ES-I3 (cell line): ENCODE data around the gene CTNNA2.

Source experiments
- H3K36me3 ChIP-seq: 2 replicates; pipeline ENCODE4 v1.6.1; 2013; ENCODE audit warnings: mild to moderate bottlenecking, low read length, control low read depth, moderate library complexity; ENCODE audit not compliant: insufficient read depth
- H3K4me1 ChIP-seq: 2 replicates; pipeline ENCODE4 v1.6.1; 2013; ENCODE audit warnings: mild to moderate bottlenecking, control low read depth, low read length; ENCODE audit not compliant: insufficient read depth
- H3K9ac ChIP-seq: 2 replicates; pipeline ENCODE4 v1.6.1; 2013; ENCODE audit warnings: low read depth, mild to moderate bottlenecking, low read length, moderate library complexity
- H3K9me3 ChIP-seq: 2 replicates; pipeline ENCODE4 v1.6.1; 2013; ENCODE audit warnings: mild to moderate bottlenecking, low read length, moderate library complexity; ENCODE audit not compliant: control insufficient read depth, insufficient read depth

CTNNA2 gene

GRCh38 chr2:80469428-80469827, 956.6 kb downstream of the CTNNA2 start:
- 0 out of 2 replicates have a peak, but pooled peaks cover 6% of the 10 kb centered on the region for H3K9me3 ChIP-seq
- no peak overlapping the region for H3K9ac ChIP-seq
- peaks cover 6% of the 10 kb centered on the region; the same call in 1 of the 2 replicates for H3K4me1 ChIP-seq
- no peaks in the 10 kb centered on the region for H3K36me3 ChIP-seq

DNA sequence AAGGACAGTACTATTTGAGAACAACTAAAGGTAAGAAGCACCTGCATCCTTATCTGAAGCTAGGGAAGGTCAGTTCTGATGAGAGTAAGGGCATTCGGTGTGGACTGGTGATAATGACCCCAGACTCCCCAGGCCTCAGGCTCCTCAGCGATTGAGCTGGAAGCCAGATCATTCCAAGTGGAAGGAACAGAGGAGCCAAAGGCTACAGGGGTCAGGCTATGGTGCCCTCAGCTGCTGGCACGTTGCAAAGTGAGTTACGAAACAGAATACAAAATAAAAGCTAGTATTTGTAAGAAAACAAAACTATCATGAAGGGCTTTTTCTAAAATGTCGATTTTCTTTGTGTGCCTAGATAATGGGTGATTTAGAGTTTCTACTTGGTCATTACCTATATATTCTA, 960.2 kb downstream of the CTNNA2 start:
- Histone ChIP-seq H3K4me1 (no peaks in the 10 kb centered on the region; the same call in 1 of the 2 replicates), H3K9ac (no peak overlapping the region), H3K9me3 (0 out of 2 replicates have a peak, but pooled peaks cover 6% of the 10 kb centered on the region), H3K36me3 (no peaks in the 10 kb centered on the region)

DNA sequence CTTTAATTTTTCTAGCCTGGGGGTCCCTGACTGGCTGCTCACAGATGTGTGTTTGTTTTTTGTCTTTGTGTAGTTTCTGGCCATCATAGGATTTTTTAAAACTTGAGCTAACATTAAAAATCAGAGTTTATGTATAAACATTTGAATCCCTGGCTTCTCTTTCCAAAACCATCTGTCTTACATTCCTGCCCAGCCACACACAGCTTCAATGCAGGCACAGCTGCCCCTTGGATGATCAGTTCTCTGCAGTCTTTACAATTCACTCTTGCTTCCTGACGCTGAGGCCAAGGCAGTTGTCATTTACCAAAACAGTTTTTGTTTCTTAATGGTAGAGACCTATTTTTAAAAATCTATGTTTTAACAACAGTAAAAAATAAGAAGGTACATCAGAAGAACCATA, 960.9 kb downstream of the CTNNA2 start:
- Histone ChIP-seq H3K4me1 (no peaks in the 10 kb centered on the region; the same call in 1 of the 2 replicates), H3K36me3 (no peaks in the 10 kb centered on the region), H3K9ac (no peak overlapping the region), H3K9me3 (0 out of 2 replicates have a peak, but pooled peaks cover 6% of the 10 kb centered on the region)

DNA sequence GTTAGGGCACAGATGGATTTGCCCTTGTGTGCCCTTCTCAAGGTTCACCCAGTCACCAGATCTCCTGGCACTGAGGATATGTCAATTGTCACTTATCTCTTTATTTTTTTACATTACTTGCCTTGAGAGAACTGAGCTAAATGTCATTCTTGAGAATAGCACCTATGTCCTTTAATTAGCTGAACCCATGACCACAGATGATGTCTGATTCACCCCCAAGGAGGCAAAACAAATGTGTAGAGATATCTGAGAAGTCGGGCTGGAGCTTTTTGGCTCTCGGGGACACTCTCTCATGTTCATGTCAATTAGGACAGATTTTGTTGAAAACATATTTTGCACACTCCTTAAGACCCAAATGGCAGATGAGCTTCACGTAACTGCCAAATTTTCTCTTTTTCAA, 963.1 kb downstream of the CTNNA2 start:
- Histone ChIP-seq H3K9ac (no peak overlapping the region), H3K36me3 (no peaks in the 10 kb centered on the region), H3K4me1 (no peaks in the 10 kb centered on the region; the same call in 1 of the 2 replicates), H3K9me3 (0 out of 2 replicates have a peak, but pooled peaks cover 6% of the 10 kb centered on the region)

- no peaks in the 10 kb centered on the region for H3K36me3 ChIP-seq
- no peaks in the 10 kb centered on the region; the same call in 1 of the 2 replicates for H3K4me1 ChIP-seq
- no peaks in the 10 kb centered on the region for H3K9me3 ChIP-seq
- no peak overlapping the region for H3K9ac ChIP-seq
These were observed 963.8 kb downstream of the CTNNA2 start for GRCh38 chr2:80476535-80477117.

DNA sequence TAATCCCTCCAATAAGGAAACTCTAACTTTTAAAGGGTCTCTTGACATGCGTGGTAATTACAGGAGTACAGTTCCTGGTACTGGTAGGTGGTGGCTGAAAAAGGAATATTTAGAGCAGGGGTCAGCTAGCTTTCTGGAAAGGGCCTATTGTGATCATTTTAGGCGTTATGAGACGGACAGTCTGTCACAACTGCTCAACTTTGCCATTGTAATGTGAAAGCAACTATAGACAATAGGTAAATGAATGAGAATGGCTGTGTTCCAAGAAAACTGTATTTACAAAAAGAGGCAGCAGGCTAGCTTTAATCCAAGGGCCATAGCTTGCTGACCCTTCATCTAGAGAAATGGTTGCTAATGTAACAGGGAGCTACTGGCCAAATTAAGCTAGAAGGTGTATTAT, 969.4 kb downstream of the CTNNA2 start:
- no peaks in the 10 kb centered on the region for H3K9me3 ChIP-seq
- H3K4me1 ChIP-seq, result no peaks in the 10 kb centered on the region
- no peak overlapping the region for H3K9ac ChIP-seq
- H3K36me3 ChIP-seq, result no peaks in the 10 kb centered on the region

DNA sequence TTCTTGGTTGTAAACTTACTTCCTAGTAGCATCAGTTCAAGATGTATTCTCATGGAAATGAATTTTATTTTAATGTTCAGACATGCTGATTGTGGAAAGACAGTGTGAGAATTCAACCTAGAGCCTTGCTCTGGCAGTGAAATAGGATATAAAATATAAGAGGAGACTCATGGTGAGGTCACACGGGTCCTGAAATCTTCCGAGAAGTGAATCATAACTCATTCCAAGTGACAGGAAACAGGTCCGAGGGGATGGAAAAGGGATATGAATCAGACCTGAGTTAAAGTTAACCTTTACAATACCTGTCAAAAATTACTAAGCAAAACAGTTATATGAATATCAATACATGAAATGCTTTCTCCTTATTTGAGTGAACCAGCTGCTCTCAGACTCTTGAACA, 976.9 kb downstream of the CTNNA2 start:
- no peaks in the 10 kb centered on the region; the same call in 1 of the 2 replicates for H3K4me1 ChIP-seq
- no peak overlapping the region for H3K9ac ChIP-seq
- no peaks in the 10 kb centered on the region for H3K36me3 ChIP-seq
- no peaks in the 10 kb centered on the region for H3K9me3 ChIP-seq

DNA sequence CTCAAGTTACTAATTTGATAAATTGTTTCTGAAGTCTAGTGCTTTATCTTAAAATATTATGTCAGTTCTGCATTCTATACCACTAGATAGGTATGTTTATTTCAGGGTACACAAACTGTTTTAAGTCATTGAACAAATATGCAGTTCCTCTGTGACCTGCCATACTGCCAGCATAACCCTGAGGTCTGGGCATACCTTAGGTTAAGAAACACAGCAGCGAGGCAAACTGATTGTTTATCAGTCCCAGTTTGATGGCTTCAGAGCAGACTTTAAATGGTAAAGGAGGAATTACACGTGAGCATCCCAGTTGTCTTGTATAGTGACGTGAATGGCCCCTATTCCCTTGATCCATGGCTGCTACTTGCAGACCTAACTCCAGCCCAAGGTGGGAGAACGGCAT, 978.1 kb downstream of the CTNNA2 start:
- Histone ChIP-seq H3K36me3 (no peaks in the 10 kb centered on the region), H3K4me1 (no peaks in the 10 kb centered on the region; the same call in 1 of the 2 replicates), H3K9me3 (no peaks in the 10 kb centered on the region), H3K9ac (no peak overlapping the region)

DNA sequence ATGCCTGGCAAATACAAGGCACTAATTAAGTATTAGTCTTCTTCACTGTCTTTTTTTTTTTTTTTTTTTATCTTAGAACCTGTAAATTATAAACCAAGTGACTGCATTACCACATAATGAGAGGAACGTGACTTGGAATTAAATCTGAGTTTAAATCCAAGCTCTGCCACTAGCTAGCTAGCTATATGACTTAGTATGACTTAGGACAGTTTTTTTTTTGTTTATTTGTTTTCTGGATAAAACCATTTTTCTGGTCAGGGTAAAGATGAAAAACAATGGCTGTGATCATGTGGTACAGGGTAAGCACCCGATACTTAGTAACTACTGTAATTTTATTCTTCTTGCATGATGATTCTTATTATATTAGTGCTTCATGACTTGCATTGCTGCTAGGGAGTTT, 983.5 kb downstream of the CTNNA2 start:
- H3K9me3 ChIP-seq, result no peaks in the 10 kb centered on the region
- no peaks in the 10 kb centered on the region for H3K4me1 ChIP-seq
- no peaks in the 10 kb centered on the region for H3K36me3 ChIP-seq
- no peak overlapping the region for H3K9ac ChIP-seq

- Histone ChIP-seq H3K9me3 (no peaks in the 10 kb centered on the region), H3K4me1 (no peaks in the 10 kb centered on the region), H3K9ac (no peak overlapping the region), H3K36me3 (no peaks in the 10 kb centered on the region)
These were observed 983.9 kb downstream of the CTNNA2 start for GRCh38 chr2:80496775-80497174.

GRCh38 chr2:80499095-80499494, 986.2 kb downstream of the CTNNA2 start:
- no peak overlapping the region for H3K9ac ChIP-seq
- no peaks in the 10 kb centered on the region for H3K36me3 ChIP-seq
- no peaks in the 10 kb centered on the region for H3K4me1 ChIP-seq
- H3K9me3 ChIP-seq, result no peaks in the 10 kb centered on the region

GRCh38 chr2:80501874-80502624, 989.2 kb downstream of the CTNNA2 start:
- no peak overlapping the region for H3K9ac ChIP-seq
- H3K36me3 ChIP-seq, result no peaks in the 10 kb centered on the region
- no peaks in the 10 kb centered on the region for H3K9me3 ChIP-seq
- H3K4me1 ChIP-seq, result no peaks in the 10 kb centered on the region

GRCh38 chr2:80506563-80506962, 993.7 kb downstream of the CTNNA2 start:
- no peaks in the 10 kb centered on the region for H3K4me1 ChIP-seq
- no peaks in the 10 kb centered on the region for H3K36me3 ChIP-seq
- H3K9me3 ChIP-seq, result no peaks in the 10 kb centered on the region

GRCh38 chr2:80510716-80511115, 997.9 kb downstream of the CTNNA2 start:
- Histone ChIP-seq H3K4me1 (peaks cover 2% of the 10 kb centered on the region), H3K36me3 (no peaks in the 10 kb centered on the region), H3K9me3 (0 out of 2 replicates have a peak, but pooled peaks cover 10% of the 10 kb centered on the region), H3K9ac (no peak overlapping the region)

More at GRCh38 chr2:80506563-80506962, 993.7 kb downstream of the CTNNA2 start:
- H3K9ac ChIP-seq, result no peak overlapping the region

GRCh38 chr2:80515964-80516363, 1003.1 kb downstream of the CTNNA2 start:
- H3K4me1 ChIP-seq, result peaks cover 6% of the 10 kb centered on the region
- no peak overlapping the region for H3K9ac ChIP-seq
- H3K36me3 ChIP-seq, result no peaks in the 10 kb centered on the region
- 0 out of 2 replicates have a peak, but pooled peaks cover 10% of the 10 kb centered on the region for H3K9me3 ChIP-seq
